IMR-90 (cell line): Measurements from ENCODE around the gene DPEP3. TPM values are rescaled to one million over a fixed set of nuclear protein-coding genes. Genes with fewer than 3 reads are reported as not detected.

Source experiments
- ATAC-seq: fragments of 200-7000 bp; cut with Tn5 transposase; 2 replicates; pipeline ENCODE4 v1.9.1; 2020; ENCODE audit warnings: low read depth, mild to moderate bottlenecking, moderate library complexity
- BruUV-seq: library from RNA; stranded (reverse); fragments of 400-500 nt; replicated peaks from 2 replicates; lab custom pipeline; 2021; lab: Mats Ljungman, UMichigan
- CTCF ChIA-PET: fragments of 300-600 bp; formaldehyde crosslinking; extraction: SDS; loops from one replicate; lab custom pipeline; 2021; ENCODE audit warnings: antibody characterized with exemption; lab: Yijun Ruan, JAX
- POLR2A ChIA-PET: fragments of 300-600 bp; sonication (Branson Sonifier 250); formaldehyde crosslinking; loops from one replicate; lab custom pipeline; 2022; ENCODE audit warnings: antibody characterized with exemption; ENCODE audit not compliant: unreplicated experiment; lab: Charles Lee
- DNase-seq: peaks from one replicate; pipeline ENCODE4 v3.0.0; 2013
- H2AFZ ChIP-seq: replicated peaks from 2 replicates; pipeline ENCODE3; 2013; ENCODE audit warnings: low read length, mild to moderate bottlenecking; ENCODE audit not compliant: poor library complexity
- H2AK5ac ChIP-seq: 2 replicates; pipeline ENCODE4 v1.6.1; 2013; ENCODE audit warnings: low read depth, low read length, inconsistent platforms
- H2AK9ac ChIP-seq: replicated peaks from 2 replicates; pipeline ENCODE3; 2013; ENCODE audit warnings: mild to moderate bottlenecking, low read depth, low read length, moderate library complexity; ENCODE audit not compliant: poor library complexity
- H2BK120ac ChIP-seq: 2 replicates; pipeline ENCODE4 v1.6.1; 2013; ENCODE audit warnings: low read depth, low read length, inconsistent platforms
- H2BK15ac ChIP-seq: 3 replicates; pipeline ENCODE4 v1.6.1; 2013; ENCODE audit warnings: low read depth, low read length, inconsistent platforms
- H2BK20ac ChIP-seq: 2 replicates; pipeline ENCODE4 v1.6.1; 2013; ENCODE audit warnings: low read depth, mild to moderate bottlenecking, inconsistent platforms, low read length, moderate library complexity
- H2BK5ac ChIP-seq: 2 replicates; pipeline ENCODE4 v1.6.1; 2013; ENCODE audit warnings: mild to moderate bottlenecking, low read depth, low read length, inconsistent platforms; ENCODE audit not compliant: poor library complexity, severe bottlenecking
- H3K14ac ChIP-seq: replicated peaks from 2 replicates; pipeline ENCODE4 v1.6.1; 2013; ENCODE audit warnings: low read depth, low read length, inconsistent platforms
- H3K18ac ChIP-seq: 2 replicates; pipeline ENCODE4 v1.6.1; 2013; ENCODE audit warnings: low read depth, low read length, control low read depth
- H3K23ac ChIP-seq: 2 replicates; pipeline ENCODE4 v1.6.1; 2013; ENCODE audit warnings: low read depth, low read length, inconsistent platforms
- H3K27ac ChIP-seq: 2 replicates; pipeline ENCODE4 v1.5.1; 2013; ENCODE audit warnings: mild to moderate bottlenecking, control low read depth, low read length; ENCODE audit not compliant: insufficient read depth
- H3K27me3 ChIP-seq: 2 replicates; pipeline ENCODE4 v1.6.1; 2013; ENCODE audit warnings: low read length; ENCODE audit not compliant: control insufficient read depth, insufficient read depth
- H3K36me3 ChIP-seq: 2 replicates; pipeline ENCODE4 v1.6.1; 2013; ENCODE audit warnings: low read length, mixed read lengths; ENCODE audit not compliant: control insufficient read depth, insufficient read depth
- H3K4ac ChIP-seq: 2 replicates; pipeline ENCODE4 v1.6.1; 2013; ENCODE audit warnings: low read depth, low read length, inconsistent platforms
- H3K4me1 ChIP-seq: 2 replicates; pipeline ENCODE4 v1.6.1; 2013; ENCODE audit warnings: low read length, mixed read lengths; ENCODE audit not compliant: control insufficient read depth, insufficient read depth
- H3K4me2 ChIP-seq: 2 replicates; pipeline ENCODE4 v1.6.1; 2013; ENCODE audit warnings: low read depth, mild to moderate bottlenecking, control low read depth, low read length, moderate library complexity
- H3K4me3 ChIP-seq: 2 replicates; pipeline ENCODE4 v1.5.1; 2013; ENCODE audit warnings: low read depth, mild to moderate bottlenecking, control low read depth, low read length, moderate library complexity; ENCODE audit not compliant: insufficient read depth
- H3K56ac ChIP-seq: 2 replicates; pipeline ENCODE4 v1.6.1; 2013; ENCODE audit warnings: low read length, inconsistent platforms; ENCODE audit not compliant: insufficient read depth; ENCODE audit errors: extremely low read depth
- H3K79me1 ChIP-seq, 2 experiments: 2 replicates each; pipeline ENCODE4 v1.6.1; 2013; ENCODE audit warnings: low read length in 2 of 2, inconsistent platforms in 1 of 2, low read depth in 1 of 2
- H3K9ac ChIP-seq: 2 replicates; pipeline ENCODE4 v1.6.1; 2013; ENCODE audit warnings: low read depth, low read length, control low read depth
- H3K9me1 ChIP-seq: 2 replicates; pipeline ENCODE4 v1.6.1; 2013; ENCODE audit warnings: low read length, inconsistent platforms; ENCODE audit not compliant: insufficient read depth
- H3K9me3 ChIP-seq: 2 replicates; pipeline ENCODE4 v1.6.1; 2013; ENCODE audit warnings: low read length; ENCODE audit not compliant: control insufficient read depth, insufficient read depth
- H4K20me1 ChIP-seq: 2 replicates; pipeline ENCODE4 v1.6.1; 2013; ENCODE audit warnings: low read length, inconsistent platforms; ENCODE audit not compliant: insufficient read depth
- H4K5ac ChIP-seq: 2 replicates; pipeline ENCODE4 v1.6.1; 2013; ENCODE audit warnings: mild to moderate bottlenecking, low read depth, low read length, control low read depth
- H4K8ac ChIP-seq, 2 experiments: 2 replicates each; pipeline ENCODE4 v1.6.1; 2013; ENCODE audit warnings: low read depth in 2 of 2, low read length in 2 of 2, control low read depth in 1 of 2, inconsistent platforms in 1 of 2
- H4K91ac ChIP-seq: 2 replicates; pipeline ENCODE4 v1.6.1; 2013; ENCODE audit warnings: low read depth, low read length, inconsistent platforms; ENCODE audit not compliant: insufficient read depth
- CEBPB ChIP-seq: IDR thresholded peaks from 2 replicates; pipeline ENCODE4 v1.6.1; 2012; ENCODE audit warnings: low read depth, low read length, improper control_type of control experiment
- CTCF ChIP-seq: conservative IDR thresholded peaks from 2 replicates; pipeline ENCODE4 v1.5.1; 2012; ENCODE audit warnings: mild to moderate bottlenecking, low read depth, low read length, improper control_type of control experiment
- ELK1 ChIP-seq: fragments of 150-350 bp; IDR thresholded peaks from 2 replicates; pipeline ENCODE4 v1.6.1; 2016; ENCODE audit warnings: low read depth, mild to moderate bottlenecking, low read length, moderate library complexity, borderline replicate concordance
- FOS ChIP-seq: fragments of 150-350 bp; IDR thresholded peaks from 2 replicates; pipeline ENCODE4 v1.6.1; 2016; ENCODE audit warnings: low read depth, low read length
- MAZ ChIP-seq: IDR thresholded peaks from 2 replicates; pipeline ENCODE4 v1.6.1; 2012; ENCODE audit warnings: low read depth, mild to moderate bottlenecking, low read length, improper control_type of control experiment, moderate library complexity, borderline replicate concordance
- MXI1 ChIP-seq: IDR thresholded peaks from 2 replicates; pipeline ENCODE4 v1.6.1; 2012; ENCODE audit warnings: low read depth, mild to moderate bottlenecking, low read length, moderate library complexity, borderline replicate concordance
- NFE2L2 ChIP-seq: fragments of 150-350 bp; IDR thresholded peaks from 2 replicates; pipeline ENCODE4 v1.6.1; 2016; ENCODE audit warnings: low read depth, mild to moderate bottlenecking, low read length
- POLR2A ChIP-seq: IDR thresholded peaks from 2 replicates; pipeline ENCODE4 v1.6.1; 2012; ENCODE audit warnings: mild to moderate bottlenecking, low read depth, low read length
- RCOR1 ChIP-seq: IDR thresholded peaks from 2 replicates; pipeline ENCODE4 v1.6.1; 2012; ENCODE audit warnings: mild to moderate bottlenecking, low read length, improper control_type of control experiment; ENCODE audit not compliant: insufficient replicate concordance
- SMC3 ChIP-seq: fragments of 150-350 bp; IDR thresholded peaks from 2 replicates; pipeline ENCODE4 v1.6.1; 2016; ENCODE audit warnings: low read depth, mild to moderate bottlenecking, antibody characterized with exemption, low read length, moderate library complexity
- USF2 ChIP-seq: fragments of 150-350 bp; IDR thresholded peaks from 2 replicates; pipeline ENCODE4 v1.6.1; 2017; ENCODE audit warnings: mild to moderate bottlenecking, antibody characterized with exemption, low read length, low read depth
- WGBS, 2 experiments: methylation state at CpG; one replicate each; pipeline versions ENCODE4 v1.1.5 to v1.1.7; 2013; ENCODE audit warnings: missing lambda C conversion rate in 2 of 2; ENCODE audit not compliant: insufficient read length in 1 of 2; ENCODE audit errors: extremely low coverage in 2 of 2; 5-methylcytosine and 5-hydroxymethylcytosine counted together
- dilution Hi-C: fragments of 300-500 bp; cut with HindIII; formaldehyde crosslinking; loops from one replicate; pipeline ENCODE4 v1.14.3; 2018; ENCODE audit warnings: low sequenced_read_pairs; ENCODE audit not compliant: unreplicated experiment
- in situ Hi-C: fragments of 300-500 bp; cut with MboI; formaldehyde crosslinking; loops from 3 replicates; pipeline ENCODE4 v1.14.3; 2019; ENCODE audit warnings: low sequenced_read_pairs, inconsistent platforms, mixed read lengths
- intact Hi-C: fragments of 100-400 bp; cut with micrococcal nuclease; formaldehyde crosslinking; loops from 2 replicates; pipeline ENCODE4 v1.10.0; 2022
- polyA plus RNA-seq, 3 experiments: library from polyadenylated mRNA; depleted of rRNA; stranded (reverse); fragments of >200 nt; gene quantifications; 2 replicates each; pipeline ENCODE4 v1.2.3, GENCODE V29; 2012; ENCODE audit warnings: low replicate concordance in 1 of 3
- total RNA-seq: library from RNA; depleted of rRNA; stranded (reverse); fragments of >200 nt; gene quantifications from 2 replicates; pipeline ENCODE4 v1.2.3, GENCODE V29; 2012

The DPEP3 gene
- total and polyA plus RNA-seq, 2 of the 4 experiments (the other 2 are of a cell fraction) = not detected

- no peak overlapping the region for H2BK5ac ChIP-seq
- no peak overlapping the region for H2BK120ac ChIP-seq
- H4K20me1 ChIP-seq = peaks cover 50% of the 10 kb centered on the region
- no peak overlapping the region for H4K91ac ChIP-seq
- no peak overlapping the region for H3K14ac ChIP-seq
- peaks cover 76% of the 10 kb centered on the region for H3K36me3 ChIP-seq
- TF ChIP-seq FOS = no peak
- no peak for TF ChIP-seq NFE2L2
- TF ChIP-seq MXI1 = no peak
- no peak for TF ChIP-seq RCOR1
- TF ChIP-seq MAZ = no peak
- no peak for TF ChIP-seq CTCF
- no peak for TF ChIP-seq ELK1
- no peak for TF ChIP-seq POLR2A
- no peak for TF ChIP-seq CEBPB
- TF ChIP-seq SMC3 = no peak
- no peak for TF ChIP-seq USF2
- peaks cover 5% of the 10 kb centered on the region for H3K9me1 ChIP-seq
- ChIA-PET CTCF (interaction anchor here (1.0 kb wide), 1 partner anchor 137 kb away, joined by 6 read pairs; no protein-coding TSS in a partner anchor), POLR2A (interaction anchor here (0.6 kb wide), 1 partner anchor 62 kb away, joined by 3 read pairs; no protein-coding TSS in a partner anchor)
- H3K9ac ChIP-seq = no peak overlapping the region
- no peak overlapping the region for H3K4me3 ChIP-seq
- H3K4me1 ChIP-seq = peaks cover 3% of the 10 kb centered on the region; the same call in 1 of the 2 replicates
- DNase-seq (no peak), ATAC-seq (no peak)
- H3K18ac ChIP-seq = no peak overlapping the region
- no peak overlapping the region for H3K56ac ChIP-seq
- H4K8ac ChIP-seq = no peak overlapping the region
- no peak overlapping the region for H2BK20ac ChIP-seq
- no TSS peak for BruUV-seq
- in situ Hi-C loops = no loop called here
- WGBS, 2 experiments = no CpG with 5 or more reads among the region's 8 CpGs
- no peak overlapping the region for H3K23ac ChIP-seq
- no peak overlapping the region for H2AK9ac ChIP-seq
- H3K79me1 ChIP-seq = peaks cover 36 to 73% of the 10 kb centered on the region in 2 experiments
- H3K4me2 ChIP-seq = no peak overlapping the region
- H2AFZ ChIP-seq = no peak overlapping the region
- no peaks in the 10 kb centered on the region for H3K27me3 ChIP-seq
- dilution Hi-C loops = no loop called here
- intact Hi-C loops = no loop called here
- H2AK5ac ChIP-seq = no peak overlapping the region
- H2BK15ac ChIP-seq = no peak overlapping the region
- no peak overlapping the region for H3K4ac ChIP-seq
- no peak overlapping the region for H3K27ac ChIP-seq
- H3K9me3 ChIP-seq = no peaks in the 10 kb centered on the region
- H4K5ac ChIP-seq = no peak overlapping the region
These were observed 26.5 kb downstream of the DPEP3 start for GRCh38 chr16:67953641-67954375.
